A549 (cell line): ENCODE data around the gene JAG2. TPM values are rescaled to one million over a fixed set of nuclear protein-coding genes. Genes with fewer than 3 reads are reported as not detected.

ENCODE experiments used
- ATAC-seq, 2 experiments: fragments of 200-7000 bp in 1 of 2; fragments of >200 bp in 1 of 2; cut with Nextera tagmentation in 1 of 2; cut with Tn5 transposase in 1 of 2; 3 replicates each; pipeline versions ENCODE4 v1.8.0 to v1.9.1; 2018 to 2020; ENCODE audit warnings: mild to moderate bottlenecking in 1 of 2, moderate library complexity in 1 of 2
- CTCF ChIA-PET: fragments of 300-600 bp; sonication (Branson Sonifier 250); formaldehyde crosslinking; extraction: SDS; loops from one replicate; lab custom pipeline; 2021; ENCODE audit warnings: antibody characterized with exemption, inconsistent platforms; lab: Yijun Ruan, JAX
- POLR2A ChIA-PET: fragments of 350-600 bp; formaldehyde crosslinking; extraction: SDS; loops from one replicate; lab custom pipeline; 2021; ENCODE audit warnings: antibody characterized with exemption, inconsistent platforms; lab: Yijun Ruan, JAX
- DNase-seq, 2 experiments: peaks; one replicate each; pipeline versions ENCODE4 v3.0.0 to v3.0.0-alpha.2; 2011 to 2016; ENCODE audit warnings: low read depth in 1 of 2, low spot score in 1 of 2
- FAIRE-seq: peaks from 2 replicates; lab custom pipeline; 2011; peaks lifted over from hg19 to GRCh38; lab: Jason Lieb, UNC
- H3K27ac ChIP-seq, 2 experiments: fragments of >200 bp; sonication (Bioruptor Twin); formaldehyde crosslinking; 3 replicates each; pipeline ENCODE4 v1.5.1; 2016 to 2017
- H3K4me1 ChIP-seq: fragments of >200 bp; sonication (Bioruptor Twin); formaldehyde crosslinking; 3 replicates; pipeline ENCODE4 v1.6.1; 2016
- H3K4me2 ChIP-seq: fragments of >200 bp; sonication (Bioruptor Twin); formaldehyde crosslinking; 3 replicates; pipeline ENCODE4 v1.6.1; 2016
- H3K4me3 ChIP-seq: fragments of >200 bp; sonication (Bioruptor Twin); formaldehyde crosslinking; 3 replicates; pipeline ENCODE4 v1.5.1; 2016
- H3K9me3 ChIP-seq: fragments of >200 bp; sonication (Bioruptor Twin); formaldehyde crosslinking; 3 replicates; pipeline ENCODE4 v1.6.1; 2016
- CHD2 ChIP-seq: fragments of 150-350 bp; IDR thresholded peaks from 2 replicates; pipeline ENCODE4 v1.6.1; 2014; ENCODE audit warnings: low read length; ENCODE audit not compliant: partially characterized antibody
- EHMT2 ChIP-seq: fragments of 200-600 bp; sonication (generic); IDR thresholded peaks from 2 replicates; pipeline ENCODE4 v1.6.1; 2016; ENCODE audit warnings: antibody characterized with exemption, low read depth, mild to moderate bottlenecking, moderate library complexity
- EP300 ChIP-seq, 2 experiments: fragments of >200 bp; sonication (Bioruptor Twin); formaldehyde crosslinking; IDR thresholded peaks; 2 replicates in 1 of 2; 3 replicates in 1 of 2; pipeline ENCODE4 v1.6.1; 2016 to 2017
- ESRRA ChIP-seq: fragments of 150-350 bp; IDR thresholded peaks from 2 replicates; pipeline ENCODE4 v1.6.1; 2014; ENCODE audit warnings: mild to moderate bottlenecking, low read length, borderline replicate concordance
- HEYL ChIP-seq: fragments of 250-450 bp; sonication (Bioruptor Pico); IDR thresholded peaks from 2 replicates; pipeline ENCODE4 v1.8.0; 2021; ENCODE audit warnings: mild to moderate bottlenecking, moderate library complexity
- HOXB13 ChIP-seq: fragments of 250-450 bp; sonication (Bioruptor Pico); IDR thresholded peaks from 2 replicates; pipeline ENCODE4 v1.5.0; 2020; ENCODE audit warnings: low read depth, mild to moderate bottlenecking, moderate library complexity
- JUN ChIP-seq, 2 experiments: fragments of >200 bp; sonication (Bioruptor Twin); formaldehyde crosslinking; IDR thresholded peaks; 2 replicates in 1 of 2; 3 replicates in 1 of 2; pipeline ENCODE4 v1.6.1; 2016 to 2017
- MYC ChIP-seq: IDR thresholded peaks from 2 replicates; pipeline ENCODE4 v1.6.1; 2012; ENCODE audit warnings: mild to moderate bottlenecking, inconsistent platforms, low read length, improper control_type of control experiment, borderline replicate concordance
- NFE2L2 ChIP-seq: fragments of 150-350 bp; conservative IDR thresholded peaks from 2 replicates; pipeline ENCODE4 v1.6.1; 2014; ENCODE audit warnings: low read length
- NR3C1 ChIP-seq: fragments of >200 bp; sonication (Bioruptor Twin); formaldehyde crosslinking; IDR thresholded peaks from 3 replicates; pipeline ENCODE4 v1.6.1; 2017
- POLR2A ChIP-seq: IDR thresholded peaks from 2 replicates; pipeline ENCODE4 v1.6.1; 2012; ENCODE audit warnings: mild to moderate bottlenecking, low read length
- RCOR1 ChIP-seq: fragments of 150-350 bp; IDR thresholded peaks from 2 replicates; pipeline ENCODE4 v1.6.1; 2014; ENCODE audit warnings: antibody characterized with exemption, low read length, low read depth
- TFCP2L1 ChIP-seq: fragments of 250-450 bp; sonication (Bioruptor Pico); IDR thresholded peaks from 2 replicates; pipeline ENCODE4 v1.5.0; 2021; ENCODE audit warnings: mild to moderate bottlenecking
- ZSCAN20 ChIP-seq: fragments of 250-450 bp; sonication (Bioruptor Pico); IDR thresholded peaks from 2 replicates; pipeline ENCODE4 v1.8.0; 2022; ENCODE audit warnings: mild to moderate bottlenecking, moderate library complexity
- WGBS: methylation state at CpG from one replicate; pipeline ENCODE4 v1.1.6; 2017; ENCODE audit errors: missing lambda C conversion rate; 5-methylcytosine and 5-hydroxymethylcytosine counted together
- polyA plus RNA-seq, 4 experiments: library from polyadenylated mRNA; depleted of rRNA in 3 of 4; stranded (reverse); fragments of >200 nt; fragmentation: RNase III in 1 of 4; extraction: RNeasy Plus Mini Kit Qiagen cat#74134 plus additional on column Dnase treatment in 1 of 4; gene quantifications; 2 replicates in 3 of 4; 3 replicates in 1 of 4; pipeline ENCODE4 v1.2.3, GENCODE V29; 2011 to 2017
- TF ChIP-seq, protein P1 (sequence below): IDR thresholded peaks from 2 replicates; pipeline ENCODE4 v1.6.1; 2012
- TF ChIP-seq, protein P2 (sequence below): IDR thresholded peaks from 2 replicates; pipeline ENCODE4 v1.6.1; 2012
- TF ChIP-seq, protein P3 (sequence below): fragments of 200-600 bp; sonication (generic); IDR thresholded peaks from 2 replicates; pipeline ENCODE4 v1.6.1; 2016; ENCODE audit warnings: antibody characterized with exemption, mild to moderate bottlenecking, moderate library complexity
- TF ChIP-seq, protein P4 (sequence below): fragments of 450-650 bp; IDR thresholded peaks from 2 replicates; pipeline ENCODE4 v1.6.1; 2014; ENCODE audit warnings: antibody characterized with exemption

Gene JAG2
- polyA plus RNA-seq, 2 of the 4 experiments (the other 2 are of a cell fraction), result 5.9 to 20.4 TPM

DNA sequence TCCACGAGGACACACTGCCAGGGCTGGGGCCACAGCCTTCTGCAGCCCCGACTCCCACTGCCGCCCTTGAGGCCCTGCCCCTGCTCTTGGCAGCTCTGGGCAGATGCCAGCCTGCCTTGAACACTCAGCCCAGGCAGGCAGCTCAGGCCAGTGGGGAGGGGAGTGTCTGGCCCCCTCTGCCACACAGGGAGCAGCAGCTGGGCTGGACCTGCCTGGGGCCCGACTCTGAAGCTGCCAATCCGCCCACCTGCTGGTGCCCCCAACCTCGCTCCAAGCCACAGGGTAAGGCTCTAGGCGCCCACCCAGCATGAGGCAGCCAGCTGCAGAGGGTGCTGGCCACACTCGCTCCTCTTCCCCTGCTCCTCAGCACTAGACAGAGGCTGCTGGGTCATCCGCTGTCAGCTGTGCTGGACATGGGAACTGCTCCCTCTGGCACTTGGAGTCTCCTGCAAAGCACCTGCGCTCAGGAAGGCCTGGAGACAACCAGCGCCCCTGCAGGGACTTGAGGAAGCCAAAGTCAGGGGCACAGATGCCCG lies 37.2 kb upstream of the JAG2 start (continued):
- TF ChIP-seq, protein P1, sequence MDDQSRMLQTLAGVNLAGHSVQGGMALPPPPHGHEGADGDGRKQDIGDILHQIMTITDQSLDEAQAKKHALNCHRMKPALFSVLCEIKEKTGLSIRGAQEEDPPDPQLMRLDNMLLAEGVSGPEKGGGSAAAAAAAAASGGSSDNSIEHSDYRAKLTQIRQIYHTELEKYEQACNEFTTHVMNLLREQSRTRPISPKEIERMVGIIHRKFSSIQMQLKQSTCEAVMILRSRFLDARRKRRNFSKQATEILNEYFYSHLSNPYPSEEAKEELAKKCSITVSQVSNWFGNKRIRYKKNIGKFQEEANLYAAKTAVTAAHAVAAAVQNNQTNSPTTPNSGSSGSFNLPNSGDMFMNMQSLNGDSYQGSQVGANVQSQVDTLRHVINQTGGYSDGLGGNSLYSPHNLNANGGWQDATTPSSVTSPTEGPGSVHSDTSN, result no peak
- no peak for TF ChIP-seq JUN (IDR thresholded peaks at IDR 0.05)
- TF ChIP-seq RCOR1, result no peak
- TF ChIP-seq NR3C1, result no peak
- TF ChIP-seq EHMT2, result no peak
- no peak for TF ChIP-seq TFCP2L1 (CRISPR knock-in tag)
- TF ChIP-seq ESRRA, result no peak

DNA sequence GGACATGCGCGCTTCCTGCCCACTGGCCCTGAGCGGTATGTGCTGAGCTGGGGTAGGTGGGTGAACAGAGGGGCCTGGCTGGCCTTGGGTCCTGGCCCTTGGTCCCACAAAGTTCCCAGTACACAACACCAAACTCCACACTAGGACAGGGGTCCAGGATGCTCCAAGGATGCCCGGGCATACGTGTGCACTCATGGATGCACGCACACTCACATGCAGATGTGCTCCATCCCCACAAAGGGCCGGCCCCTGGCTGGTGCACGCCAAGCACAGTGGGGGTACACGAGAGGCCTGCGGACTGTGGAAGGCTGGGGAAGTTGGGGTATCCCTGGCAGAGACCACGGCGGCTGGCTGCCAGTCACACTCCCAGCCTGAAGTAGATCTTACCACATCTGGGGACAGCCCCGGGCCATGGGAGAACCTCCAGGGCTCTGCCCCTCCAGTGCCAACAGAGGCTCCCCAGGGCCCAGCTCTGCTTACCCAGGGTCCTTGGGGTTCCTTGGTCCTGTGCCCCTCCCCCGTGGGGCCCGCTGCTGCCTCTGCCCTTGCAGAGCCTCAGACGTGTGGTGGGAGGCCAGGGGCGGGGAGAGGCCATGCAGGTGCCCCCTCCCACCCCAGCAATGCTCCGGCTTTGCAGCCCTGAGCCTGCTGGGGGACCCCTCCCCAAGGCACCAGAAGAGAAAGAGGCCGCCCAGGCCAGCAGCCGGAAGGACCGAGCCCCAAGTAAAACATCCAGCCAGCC lies 36.5 kb upstream of the JAG2 start:
- TF ChIP-seq MYC, result no peak
- TF ChIP-seq CHD2, result no peak
- no peak for TF ChIP-seq HEYL (CRISPR knock-in tag)
- TF ChIP-seq TFCP2L1 (CRISPR knock-in tag), result no peak
- no peak for TF ChIP-seq EP300 (IDR thresholded peaks at IDR 0.05)
- TF ChIP-seq, protein P2, sequence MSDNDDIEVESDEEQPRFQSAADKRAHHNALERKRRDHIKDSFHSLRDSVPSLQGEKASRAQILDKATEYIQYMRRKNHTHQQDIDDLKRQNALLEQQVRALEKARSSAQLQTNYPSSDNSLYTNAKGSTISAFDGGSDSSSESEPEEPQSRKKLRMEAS, result no peak
- no peak for TF ChIP-seq ZSCAN20 (CRISPR knock-in tag)
- no peak for TF ChIP-seq NFE2L2
- TF ChIP-seq, protein P3, sequence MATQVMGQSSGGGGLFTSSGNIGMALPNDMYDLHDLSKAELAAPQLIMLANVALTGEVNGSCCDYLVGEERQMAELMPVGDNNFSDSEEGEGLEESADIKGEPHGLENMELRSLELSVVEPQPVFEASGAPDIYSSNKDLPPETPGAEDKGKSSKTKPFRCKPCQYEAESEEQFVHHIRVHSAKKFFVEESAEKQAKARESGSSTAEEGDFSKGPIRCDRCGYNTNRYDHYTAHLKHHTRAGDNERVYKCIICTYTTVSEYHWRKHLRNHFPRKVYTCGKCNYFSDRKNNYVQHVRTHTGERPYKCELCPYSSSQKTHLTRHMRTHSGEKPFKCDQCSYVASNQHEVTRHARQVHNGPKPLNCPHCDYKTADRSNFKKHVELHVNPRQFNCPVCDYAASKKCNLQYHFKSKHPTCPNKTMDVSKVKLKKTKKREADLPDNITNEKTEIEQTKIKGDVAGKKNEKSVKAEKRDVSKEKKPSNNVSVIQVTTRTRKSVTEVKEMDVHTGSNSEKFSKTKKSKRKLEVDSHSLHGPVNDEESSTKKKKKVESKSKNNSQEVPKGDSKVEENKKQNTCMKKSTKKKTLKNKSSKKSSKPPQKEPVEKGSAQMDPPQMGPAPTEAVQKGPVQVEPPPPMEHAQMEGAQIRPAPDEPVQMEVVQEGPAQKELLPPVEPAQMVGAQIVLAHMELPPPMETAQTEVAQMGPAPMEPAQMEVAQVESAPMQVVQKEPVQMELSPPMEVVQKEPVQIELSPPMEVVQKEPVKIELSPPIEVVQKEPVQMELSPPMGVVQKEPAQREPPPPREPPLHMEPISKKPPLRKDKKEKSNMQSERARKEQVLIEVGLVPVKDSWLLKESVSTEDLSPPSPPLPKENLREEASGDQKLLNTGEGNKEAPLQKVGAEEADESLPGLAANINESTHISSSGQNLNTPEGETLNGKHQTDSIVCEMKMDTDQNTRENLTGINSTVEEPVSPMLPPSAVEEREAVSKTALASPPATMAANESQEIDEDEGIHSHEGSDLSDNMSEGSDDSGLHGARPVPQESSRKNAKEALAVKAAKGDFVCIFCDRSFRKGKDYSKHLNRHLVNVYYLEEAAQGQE, result no peak
- TF ChIP-seq HOXB13 (CRISPR knock-in tag), result no peak
- no peak for TF ChIP-seq POLR2A
- TF ChIP-seq, protein P4, sequence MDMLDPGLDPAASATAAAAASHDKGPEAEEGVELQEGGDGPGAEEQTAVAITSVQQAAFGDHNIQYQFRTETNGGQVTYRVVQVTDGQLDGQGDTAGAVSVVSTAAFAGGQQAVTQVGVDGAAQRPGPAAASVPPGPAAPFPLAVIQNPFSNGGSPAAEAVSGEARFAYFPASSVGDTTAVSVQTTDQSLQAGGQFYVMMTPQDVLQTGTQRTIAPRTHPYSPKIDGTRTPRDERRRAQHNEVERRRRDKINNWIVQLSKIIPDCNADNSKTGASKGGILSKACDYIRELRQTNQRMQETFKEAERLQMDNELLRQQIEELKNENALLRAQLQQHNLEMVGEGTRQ, result no peak
- ATAC-seq (peak in 1 of 2 experiments; percentile 3; a peak in 3 of 6 replicates), DNase-seq (no peak), FAIRE-seq (no peak)
- H3K4me2 ChIP-seq, result peak overlapping the region; percentile 28; the same call in 1 of the 3 replicates
- H3K27ac ChIP-seq, result peak overlapping the region in 1 of 2 experiments; percentile 19; a peak in 2 of 6 replicates
- no peaks in the 10 kb centered on the region for H3K9me3 ChIP-seq
- H3K4me1 ChIP-seq, result peaks cover 36% of the 10 kb centered on the region
- 86% methylated on average over 15 of the region's 21 CpGs for WGBS
- ChIA-PET CTCF (interaction anchor here (0.6 to 4.4 kb wide), 10 partner anchors 9 to 285 kb away, joined by 3 to 25 read pairs (median 6); partner anchors contain the start of gene BTBD6), POLR2A (no interaction called here)
- no peak overlapping the region for H3K4me3 ChIP-seq
